ENCODE results near the gene CCDC137. TPM values are rescaled to one million over a fixed set of nuclear protein-coding genes. Genes with fewer than 3 reads are reported as not detected.
A peak's percentile ranks its signal among the peaks of the same experiment; 100 is the strongest.

The CCDC137 gene
- total RNA-seq, 2 donors from 2014 or later = 18.5 to 27.7 TPM

DNA sequence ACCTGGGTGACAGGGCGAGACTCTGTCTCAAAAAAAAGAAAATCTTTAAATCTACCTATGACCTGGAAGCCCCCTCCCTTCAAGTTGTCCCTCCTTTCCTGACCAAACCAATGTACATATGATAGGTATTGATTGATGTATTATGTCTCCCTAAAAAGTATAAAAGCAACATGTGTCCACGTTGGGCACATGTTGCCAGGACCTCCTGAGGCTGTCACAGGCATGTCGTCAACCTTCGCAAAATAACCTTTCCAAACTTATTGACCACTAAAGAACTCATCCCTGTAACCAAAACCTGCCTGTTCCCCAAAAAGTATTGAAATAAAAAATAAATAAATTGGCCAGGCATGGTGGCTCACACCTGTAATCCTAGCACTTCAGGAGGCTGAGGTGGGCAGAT lies 4.5 kb upstream of the CCDC137 start:
- Histone ChIP-seq H3K4me1 (replicated peaks) (peaks cover 5% of the 10 kb centered on the region), H3K9me3 (no peaks in the 10 kb centered on the region), H3K27ac (peak overlapping the region in 1 of 2 donors; percentile 15), H3K36me3 (no peaks in the 10 kb centered on the region), H3K4me3 (no peak overlapping the region), H3K27me3 (replicated peaks; ENCODE audit: insufficient read depth) (no peaks in the 10 kb centered on the region)
- TF ChIP-seq POLR2AphosphoS5 (IDR thresholded peaks at IDR 0.05) (no peak), POLR2A (IDR thresholded peaks at IDR 0.05) (no peak)
- TF ChIP-seq, protein P1, sequence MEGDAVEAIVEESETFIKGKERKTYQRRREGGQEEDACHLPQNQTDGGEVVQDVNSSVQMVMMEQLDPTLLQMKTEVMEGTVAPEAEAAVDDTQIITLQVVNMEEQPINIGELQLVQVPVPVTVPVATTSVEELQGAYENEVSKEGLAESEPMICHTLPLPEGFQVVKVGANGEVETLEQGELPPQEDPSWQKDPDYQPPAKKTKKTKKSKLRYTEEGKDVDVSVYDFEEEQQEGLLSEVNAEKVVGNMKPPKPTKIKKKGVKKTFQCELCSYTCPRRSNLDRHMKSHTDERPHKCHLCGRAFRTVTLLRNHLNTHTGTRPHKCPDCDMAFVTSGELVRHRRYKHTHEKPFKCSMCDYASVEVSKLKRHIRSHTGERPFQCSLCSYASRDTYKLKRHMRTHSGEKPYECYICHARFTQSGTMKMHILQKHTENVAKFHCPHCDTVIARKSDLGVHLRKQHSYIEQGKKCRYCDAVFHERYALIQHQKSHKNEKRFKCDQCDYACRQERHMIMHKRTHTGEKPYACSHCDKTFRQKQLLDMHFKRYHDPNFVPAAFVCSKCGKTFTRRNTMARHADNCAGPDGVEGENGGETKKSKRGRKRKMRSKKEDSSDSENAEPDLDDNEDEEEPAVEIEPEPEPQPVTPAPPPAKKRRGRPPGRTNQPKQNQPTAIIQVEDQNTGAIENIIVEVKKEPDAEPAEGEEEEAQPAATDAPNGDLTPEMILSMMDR (IDR thresholded peaks at IDR 0.05) = no peak
- intact Hi-C loops (cut with DNase I) = no loop called here
- 95% methylated on average over 4 of the region's 4 CpGs for WGBS
- DNase-seq (ENCODE audit: low spot score) = no peak

GRCh38 chr17:81664051-81664470 lies 2.5 kb upstream of the CCDC137 start:
- no peak for DNase-seq (ENCODE audit: low spot score)
- Histone ChIP-seq H3K27me3 (replicated peaks; ENCODE audit: insufficient read depth) (no peaks in the 10 kb centered on the region), H3K4me3 (no peak overlapping the region), H3K36me3 (no peaks in the 10 kb centered on the region), H3K27ac (no peak overlapping the region), H3K4me1 (replicated peaks) (peaks cover 11% of the 10 kb centered on the region), H3K9me3 (no peaks in the 10 kb centered on the region)
- no peak for TF ChIP-seq POLR2A (IDR thresholded peaks at IDR 0.05)
- TF ChIP-seq, protein P1 (IDR thresholded peaks at IDR 0.05) = no peak
- TF ChIP-seq POLR2AphosphoS5 (IDR thresholded peaks at IDR 0.05) = no peak
- intact Hi-C loops (cut with DNase I) = no loop called here
- WGBS = 77% methylated on average over 7 of the region's 7 CpGs

- intact Hi-C loops (cut with DNase I) = no loop called here
- no peaks in the 10 kb centered on the region for H3K27me3 ChIP-seq (replicated peaks; ENCODE audit: insufficient read depth)
- 53% methylated on average over 26 of the region's 30 CpGs for WGBS
- no peaks in the 10 kb centered on the region for H3K9me3 ChIP-seq
- peaks cover 0 to 2% of the 10 kb centered on the region in 2 donors for H3K36me3 ChIP-seq
- H3K4me1 ChIP-seq (replicated peaks) = peaks cover 11% of the 10 kb centered on the region
- H3K4me3 ChIP-seq = peak overlapping the region; percentile 98 to 99
- TF ChIP-seq, protein P1 (IDR thresholded peaks at IDR 0.05) = no peak
- TF ChIP-seq POLR2A (IDR thresholded peaks at IDR 0.05) = no peak
- TF ChIP-seq POLR2AphosphoS5 (IDR thresholded peaks at IDR 0.05) = no peak
- no peak for DNase-seq (ENCODE audit: low spot score)
- H3K27ac ChIP-seq = peak overlapping the region; percentile 87 to 91
These were observed 1.1 kb upstream of the CCDC137 start for GRCh38 chr17:81665205-81666091.

GRCh38 chr17:81666092-81666341 lies 520 bp upstream of the CCDC137 start:
- intact Hi-C loops (cut with DNase I) = no loop called here
- Histone ChIP-seq H3K4me3 (peak overlapping the region; percentile 98 to 99), H3K27me3 (replicated peaks; ENCODE audit: insufficient read depth) (no peaks in the 10 kb centered on the region), H3K9me3 (no peaks in the 10 kb centered on the region), H3K27ac (peak overlapping the region; percentile 87 to 91), H3K4me1 (replicated peaks) (peaks cover 11% of the 10 kb centered on the region), H3K36me3 (peaks cover 0 to 4% of the 10 kb centered on the region in 2 donors)
- no peak for DNase-seq (ENCODE audit: low spot score)
- 2% methylated on average over 16 of the region's 16 CpGs for WGBS
- no peak for TF ChIP-seq POLR2AphosphoS5 (IDR thresholded peaks at IDR 0.05)
- no peak for TF ChIP-seq POLR2A (IDR thresholded peaks at IDR 0.05)
- TF ChIP-seq, protein P1 (IDR thresholded peaks at IDR 0.05) = no peak

GRCh38 chr17:81667754-81668153 lies 1.2 kb downstream of the CCDC137 start:
- Histone ChIP-seq H3K27ac (peak overlapping the region; percentile 58 to 91), H3K9me3 (no peaks in the 10 kb centered on the region), H3K4me1 (replicated peaks) (peaks cover 11% of the 10 kb centered on the region), H3K4me3 (peak overlapping the region in 1 of 2 donors; percentile 99), H3K36me3 (peaks cover 0 to 16% of the 10 kb centered on the region in 2 donors), H3K27me3 (replicated peaks; ENCODE audit: insufficient read depth) (no peaks in the 10 kb centered on the region)
- intact Hi-C loops (cut with DNase I) = no loop called here
- 55% methylated on average over 18 of the region's 18 CpGs for WGBS
- DNase-seq (ENCODE audit: low spot score) = peak; percentile 72
- TF ChIP-seq, protein P1 (IDR thresholded peaks at IDR 0.05) = peak in 2 of 4 experiments; percentile 37 to 45
- TF ChIP-seq POLR2A (IDR thresholded peaks at IDR 0.05) (no peak), POLR2AphosphoS5 (IDR thresholded peaks at IDR 0.05) (peak; percentile 52)

Measured in prostate gland (tissue), 2 donors.